ENCODE results near the gene FBLN1. TPM values are rescaled to one million over a fixed set of nuclear protein-coding genes. Genes with fewer than 3 reads are reported as not detected.

FBLN1 gene
- total RNA-seq, 1 experiment from 2014 or later, result 183 TPM

- H3K27ac Mint-ChIP-seq, result no peak overlapping the region
- ATAC-seq (peak; percentile 75), DNase-seq (ENCODE audit: low spot score) (no peak)
- no peak overlapping the region for H3K4me3 Mint-ChIP-seq
- ChIA-PET POLR2A (no interaction called here), CTCF (interaction anchor here (0.5 to 1.8 kb wide), 4 partner anchors 11 to 470 kb away, joined by 3 to 4 read pairs (median 4); no protein-coding TSS in a partner anchor)
- H3K4me1 Mint-ChIP-seq, result peaks cover 13% of the 10 kb centered on the region
- H3K27me3 Mint-ChIP-seq (ENCODE audit: low read depth), result no peaks in the 10 kb centered on the region; the same call in none of the 2 replicates
- peaks cover 29% of the 10 kb centered on the region for H3K9me3 Mint-ChIP-seq
- TF ChIP-seq ZMAT4 (CRISPR knock-in tag; IDR thresholded peaks at IDR 0.05) (no peak), RELA (CRISPR knock-in tag; IDR thresholded peaks at IDR 0.05; ENCODE audit: borderline replicate concordance) (no peak), STAT6 (CRISPR knock-in tag; conservative IDR thresholded peaks at IDR 0.05; ENCODE audit: low read depth) (no peak), HMGA2 (CRISPR knock-in tag; IDR thresholded peaks at IDR 0.05) (no peak), NR2C2 (CRISPR knock-in tag; IDR thresholded peaks at IDR 0.05) (no peak), ZNF138 (CRISPR knock-in tag; conservative IDR thresholded peaks at IDR 0.05) (no peak), ATF1 (CRISPR knock-in tag; IDR thresholded peaks at IDR 0.05) (no peak), NFYB (CRISPR knock-in tag; conservative IDR thresholded peaks at IDR 0.05; ENCODE audit: low read depth) (no peak), IRF1 (CRISPR knock-in tag; IDR thresholded peaks at IDR 0.05) (no peak), FOXJ3 (CRISPR knock-in tag; IDR thresholded peaks at IDR 0.05; ENCODE audit: borderline replicate concordance) (no peak), ZNF232 (CRISPR knock-in tag; IDR thresholded peaks at IDR 0.05) (no peak)
- TF ChIP-seq, protein P1, sequence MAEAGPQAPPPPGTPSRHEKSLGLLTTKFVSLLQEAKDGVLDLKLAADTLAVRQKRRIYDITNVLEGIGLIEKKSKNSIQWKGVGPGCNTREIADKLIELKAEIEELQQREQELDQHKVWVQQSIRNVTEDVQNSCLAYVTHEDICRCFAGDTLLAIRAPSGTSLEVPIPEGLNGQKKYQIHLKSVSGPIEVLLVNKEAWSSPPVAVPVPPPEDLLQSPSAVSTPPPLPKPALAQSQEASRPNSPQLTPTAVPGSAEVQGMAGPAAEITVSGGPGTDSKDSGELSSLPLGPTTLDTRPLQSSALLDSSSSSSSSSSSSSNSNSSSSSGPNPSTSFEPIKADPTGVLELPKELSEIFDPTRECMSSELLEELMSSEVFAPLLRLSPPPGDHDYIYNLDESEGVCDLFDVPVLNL (CRISPR knock-in tag; IDR thresholded peaks at IDR 0.05; ENCODE audit: borderline replicate concordance, low read depth), result no peak
- peaks cover 48% of the 10 kb centered on the region for H3K36me3 Mint-ChIP-seq
Observed at GRCh38 chr22:45565973-45566372, 63.3 kb downstream of the FBLN1 start.

GRCh38 chr22:45568213-45568612, 65.5 kb downstream of the FBLN1 start:
- H3K27ac Mint-ChIP-seq, result no peak overlapping the region
- no peaks in the 10 kb centered on the region for H3K27me3 Mint-ChIP-seq (ENCODE audit: low read depth)
- TF ChIP-seq ERG (CRISPR knock-in tag; IDR thresholded peaks at IDR 0.05), result no peak
- no peak for TF ChIP-seq OVOL2 (CRISPR knock-in tag; IDR thresholded peaks at IDR 0.05; ENCODE audit: borderline replicate concordance)
- no peak for TF ChIP-seq ZNF396 (CRISPR knock-in tag; IDR thresholded peaks at IDR 0.05; ENCODE audit: borderline replicate concordance)
- no peak for TF ChIP-seq ZNF263 (CRISPR knock-in tag; IDR thresholded peaks at IDR 0.05; ENCODE audit: low read depth)
- TF ChIP-seq, protein P2, sequence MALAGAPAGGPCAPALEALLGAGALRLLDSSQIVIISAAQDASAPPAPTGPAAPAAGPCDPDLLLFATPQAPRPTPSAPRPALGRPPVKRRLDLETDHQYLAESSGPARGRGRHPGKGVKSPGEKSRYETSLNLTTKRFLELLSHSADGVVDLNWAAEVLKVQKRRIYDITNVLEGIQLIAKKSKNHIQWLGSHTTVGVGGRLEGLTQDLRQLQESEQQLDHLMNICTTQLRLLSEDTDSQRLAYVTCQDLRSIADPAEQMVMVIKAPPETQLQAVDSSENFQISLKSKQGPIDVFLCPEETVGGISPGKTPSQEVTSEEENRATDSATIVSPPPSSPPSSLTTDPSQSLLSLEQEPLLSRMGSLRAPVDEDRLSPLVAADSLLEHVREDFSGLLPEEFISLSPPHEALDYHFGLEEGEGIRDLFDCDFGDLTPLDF (CRISPR knock-in tag; IDR thresholded peaks at IDR 0.05), result no peak
- TF ChIP-seq IRF1 (CRISPR knock-in tag; IDR thresholded peaks at IDR 0.05), result no peak
- CTCF ChIA-PET, result interaction anchor here (1.0 kb wide), 1 partner anchor 15 kb away, joined by 3 read pairs; no protein-coding TSS in a partner anchor
- POLR2A ChIA-PET, result no interaction called here
- H3K9me3 Mint-ChIP-seq, result peaks cover 26% of the 10 kb centered on the region
- peaks cover 13% of the 10 kb centered on the region for H3K4me1 Mint-ChIP-seq
- ATAC-seq, result no peak
- H3K36me3 Mint-ChIP-seq, result peaks cover 35% of the 10 kb centered on the region
- no peak overlapping the region for H3K4me3 Mint-ChIP-seq
- DNase-seq (ENCODE audit: low spot score), result no peak
